Breast epithelium (tissue), 4 donors: Measurements from ENCODE around the gene MED31. TPM values are rescaled to one million over a fixed set of nuclear protein-coding genes. Genes with fewer than 3 reads are reported as not detected.
A peak's percentile ranks its signal among the peaks of the same experiment; 100 is the strongest.

Experiments used
- DNase-seq, 2 donors: peaks; one replicate each; pipeline ENCODE4 v3.0.0-alpha.2; 2019; ENCODE audit warnings: low spot score in 2 of 2
- H3K27ac ChIP-seq, 2 donors: fragments of 200-600 bp; sonication (generic) in 1 of 2; one replicate each; pipeline ENCODE4 v1.5.1; 2016 to 2019; ENCODE audit warnings: mild to moderate bottlenecking in 1 of 2
- H3K27me3 ChIP-seq, 2 donors: fragments of 200-600 bp; sonication (generic) in 1 of 2; one replicate each; pipeline versions ENCODE4 v1.5.1 to v1.6.0; 2017 to 2019; ENCODE audit warnings: control low read depth in 1 of 2, mild to moderate bottlenecking in 1 of 2
- H3K36me3 ChIP-seq: fragments of 200-600 bp; one replicate; pipeline ENCODE4 v1.5.1; 2019
- H3K4me1 ChIP-seq, 2 donors: fragments of 200-600 bp; sonication (generic); one replicate each; pipeline ENCODE4 v1.5.1; 2016 to 2019; ENCODE audit warnings: control low read depth in 1 of 2
- H3K4me3 ChIP-seq, 3 donors: fragments of 200-600 bp; sonication (generic); 1 replicate in 2 of 3; 2 replicates in 1 of 3; pipeline ENCODE4 v1.5.1; 2016 to 2019; ENCODE audit warnings: mild to moderate bottlenecking in 3 of 3, moderate library complexity in 2 of 3
- H3K9me3 ChIP-seq, 2 donors: fragments of 200-600 bp; sonication (generic) in 1 of 2; one replicate each; pipeline ENCODE4 v1.5.1; 2016 to 2019; ENCODE audit warnings: control low read depth in 1 of 2
- CTCF ChIP-seq, 3 donors: fragments of 450-650 bp; IDR thresholded peaks; one replicate each; pipeline ENCODE4 v1.5.1; 2016 to 2017; ENCODE audit warnings: antibody characterized with exemption in 3 of 3, mild to moderate bottlenecking in 3 of 3, moderate library complexity in 3 of 3
- POLR2A ChIP-seq: fragments of 450-650 bp; IDR thresholded peaks from one replicate; pipeline ENCODE4 v1.6.1; 2016; ENCODE audit warnings: antibody characterized with exemption, mild to moderate bottlenecking, moderate library complexity
- POLR2AphosphoS5 ChIP-seq, 3 donors: sonication (generic); formaldehyde crosslinking; IDR thresholded peaks; one replicate each; pipeline ENCODE4 v1.6.1; 2017; ENCODE audit warnings: antibody characterized with exemption in 3 of 3
- intact Hi-C: fragments of 100-400 bp; cut with DNase I; formaldehyde crosslinking; loops from one replicate; pipeline ENCODE4 v1.15.1; 2023; ENCODE audit warnings: low total_unique reads
- total RNA-seq, 3 donors: library from RNA; depleted of rRNA; stranded (reverse); fragments of >200 nt; gene quantifications; one replicate each; pipeline ENCODE4 v1.1.0, GENCODE V29; 2016

The MED31 gene
- total RNA-seq, 3 donors from 2014 or later = 5.4 to 13.4 (median 12.9) TPM

DNA sequence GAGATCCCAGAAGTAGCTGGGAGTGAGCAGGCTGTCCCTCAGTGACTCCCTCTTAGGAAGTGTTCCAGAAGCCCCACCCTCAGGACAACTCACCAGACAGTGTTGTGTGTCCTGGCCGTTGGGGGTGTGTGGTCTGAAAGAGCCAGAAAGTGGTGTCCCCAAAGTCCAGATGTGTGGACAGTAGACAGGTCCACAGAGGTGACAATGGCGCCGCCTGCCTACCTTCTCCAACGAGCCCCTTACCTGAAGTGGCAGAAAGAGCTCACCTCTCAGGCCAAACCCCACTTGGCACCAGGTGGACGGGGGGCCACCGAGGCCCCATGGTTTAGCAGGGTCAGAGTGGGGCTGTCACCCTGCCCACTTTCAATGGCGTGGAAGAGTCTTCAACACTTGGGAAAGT is 20.0 kb upstream of the MED31 start:
- no peaks in the 10 kb centered on the region for H3K4me1 ChIP-seq
- H3K9me3 ChIP-seq = no peaks in the 10 kb centered on the region
- intact Hi-C loops = no loop called here
- TF ChIP-seq POLR2A (no peak), CTCF (IDR thresholded peaks at IDR 0.05) (no peak), POLR2AphosphoS5 (IDR thresholded peaks at IDR 0.05) (no peak)
- DNase-seq = peak in 1 of 2 donors; percentile 40
- no peak overlapping the region for H3K27ac ChIP-seq
- no peaks in the 10 kb centered on the region for H3K36me3 ChIP-seq
- H3K4me3 ChIP-seq = no peak overlapping the region
- no peaks in the 10 kb centered on the region for H3K27me3 ChIP-seq

GRCh38 chr17:6670999-6671398 is 19.6 kb upstream of the MED31 start:
- H3K27me3 ChIP-seq = no peaks in the 10 kb centered on the region
- no peaks in the 10 kb centered on the region for H3K9me3 ChIP-seq
- H3K4me3 ChIP-seq = no peak overlapping the region
- no peak overlapping the region for H3K27ac ChIP-seq
- no peaks in the 10 kb centered on the region for H3K36me3 ChIP-seq
- peak in 1 of 2 donors; percentile 20 for DNase-seq
- TF ChIP-seq POLR2AphosphoS5 (IDR thresholded peaks at IDR 0.05) = no peak
- TF ChIP-seq POLR2A = no peak
- TF ChIP-seq CTCF (IDR thresholded peaks at IDR 0.05) = no peak
- intact Hi-C loops = no loop called here
- H3K4me1 ChIP-seq = no peaks in the 10 kb centered on the region

DNA sequence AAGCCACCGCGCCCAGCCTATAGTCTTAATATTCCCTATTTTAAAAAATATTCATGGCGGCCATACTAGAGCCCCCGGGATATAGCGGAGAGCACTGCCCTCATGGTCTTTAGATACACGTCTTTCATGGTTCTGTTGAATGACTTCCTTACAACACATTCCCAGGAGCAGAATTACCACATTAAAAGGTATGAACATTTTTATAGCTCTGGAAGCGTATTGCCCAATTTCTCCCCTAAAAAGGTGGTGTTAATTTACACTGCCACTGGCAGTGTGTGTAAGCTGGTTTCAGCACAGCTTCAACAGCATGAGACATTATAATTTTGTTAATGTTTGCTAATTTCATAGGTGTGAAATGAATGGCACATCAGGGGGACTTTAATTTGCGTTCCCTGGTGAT is 19.2 kb upstream of the MED31 start:
- Histone ChIP-seq H3K4me1 (no peaks in the 10 kb centered on the region), H3K27me3 (no peaks in the 10 kb centered on the region), H3K4me3 (no peak overlapping the region), H3K36me3 (no peaks in the 10 kb centered on the region), H3K27ac (no peak overlapping the region), H3K9me3 (no peaks in the 10 kb centered on the region)
- DNase-seq = no peak
- TF ChIP-seq POLR2A = no peak
- TF ChIP-seq POLR2AphosphoS5 (IDR thresholded peaks at IDR 0.05) = no peak
- no peak for TF ChIP-seq CTCF (IDR thresholded peaks at IDR 0.05)
- intact Hi-C loops = no loop called here

- TF ChIP-seq POLR2AphosphoS5 (IDR thresholded peaks at IDR 0.05) (no peak), CTCF (IDR thresholded peaks at IDR 0.05) (no peak), POLR2A (no peak)
- no peaks in the 10 kb centered on the region for H3K4me1 ChIP-seq
- DNase-seq = peak in 1 of 2 donors; percentile 36
- no peak overlapping the region for H3K4me3 ChIP-seq
- no peaks in the 10 kb centered on the region for H3K36me3 ChIP-seq
- no peak overlapping the region for H3K27ac ChIP-seq
- intact Hi-C loops = no loop called here
- H3K9me3 ChIP-seq = no peaks in the 10 kb centered on the region
- H3K27me3 ChIP-seq = no peaks in the 10 kb centered on the region
Observed at GRCh38 chr17:6669479-6670212, 18.2 kb upstream of the MED31 start.

GRCh38 chr17:6668727-6669425 is 17.5 kb upstream of the MED31 start:
- TF ChIP-seq POLR2A (no peak), CTCF (IDR thresholded peaks at IDR 0.05) (no peak), POLR2AphosphoS5 (IDR thresholded peaks at IDR 0.05) (no peak)
- H3K27me3 ChIP-seq = no peaks in the 10 kb centered on the region
- H3K4me3 ChIP-seq = no peak overlapping the region
- H3K4me1 ChIP-seq = no peaks in the 10 kb centered on the region
- H3K9me3 ChIP-seq = no peaks in the 10 kb centered on the region
- DNase-seq = peak in 1 of 2 donors; percentile 25
- intact Hi-C loops = no loop called here
- no peaks in the 10 kb centered on the region for H3K36me3 ChIP-seq
- no peak overlapping the region for H3K27ac ChIP-seq
